ENCODE results near the gene NPIPB2.

- TF ChIP-seq, protein P1, sequence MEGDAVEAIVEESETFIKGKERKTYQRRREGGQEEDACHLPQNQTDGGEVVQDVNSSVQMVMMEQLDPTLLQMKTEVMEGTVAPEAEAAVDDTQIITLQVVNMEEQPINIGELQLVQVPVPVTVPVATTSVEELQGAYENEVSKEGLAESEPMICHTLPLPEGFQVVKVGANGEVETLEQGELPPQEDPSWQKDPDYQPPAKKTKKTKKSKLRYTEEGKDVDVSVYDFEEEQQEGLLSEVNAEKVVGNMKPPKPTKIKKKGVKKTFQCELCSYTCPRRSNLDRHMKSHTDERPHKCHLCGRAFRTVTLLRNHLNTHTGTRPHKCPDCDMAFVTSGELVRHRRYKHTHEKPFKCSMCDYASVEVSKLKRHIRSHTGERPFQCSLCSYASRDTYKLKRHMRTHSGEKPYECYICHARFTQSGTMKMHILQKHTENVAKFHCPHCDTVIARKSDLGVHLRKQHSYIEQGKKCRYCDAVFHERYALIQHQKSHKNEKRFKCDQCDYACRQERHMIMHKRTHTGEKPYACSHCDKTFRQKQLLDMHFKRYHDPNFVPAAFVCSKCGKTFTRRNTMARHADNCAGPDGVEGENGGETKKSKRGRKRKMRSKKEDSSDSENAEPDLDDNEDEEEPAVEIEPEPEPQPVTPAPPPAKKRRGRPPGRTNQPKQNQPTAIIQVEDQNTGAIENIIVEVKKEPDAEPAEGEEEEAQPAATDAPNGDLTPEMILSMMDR (IDR thresholded peaks at IDR 0.05 in 2 of 3, conservative IDR thresholded peaks at IDR 0.05 in 1 of 3; ENCODE audit: control insufficient read depth in 2 of 3, extremely low read depth in 1 of 3, insufficient read depth in 1 of 3, low read depth in 3 of 3, low read length in 3 of 3): no peak
- TF ChIP-seq PAX8 (IDR thresholded peaks at IDR 0.05): no peak
- TF ChIP-seq HDAC2 (IDR thresholded peaks at IDR 0.05): no peak
- TF ChIP-seq LARP7 (IDR thresholded peaks at IDR 0.05): no peak
- no peak for TF ChIP-seq SRF (IDR thresholded peaks at IDR 0.05; ENCODE audit: low read depth in 2 of 2, low read length in 2 of 2)
- TF ChIP-seq MXI1 (IDR thresholded peaks at IDR 0.05; ENCODE audit: low read depth, low read length): no peak
- TF ChIP-seq ASH2L (IDR thresholded peaks at IDR 0.05; ENCODE audit: borderline replicate concordance, low read depth): no peak
- no peak for TF ChIP-seq BRCA1 (IDR thresholded peaks at IDR 0.05; ENCODE audit: low read depth, low read length)
- TF ChIP-seq REST (IDR thresholded peaks at IDR 0.05; ENCODE audit: low read depth, low read length): no peak
- TF ChIP-seq FOS (IDR thresholded peaks at IDR 0.05; ENCODE audit: borderline replicate concordance, extremely low read depth, insufficient read length): no peak
These were observed 21.9 kb upstream of the NPIPB2 start for GRCh38 chr16:11963706-11964105.

Data from GM12878 (cell line).